Measurements from ENCODE around the gene NRL. TPM values are rescaled to one million over a fixed set of nuclear protein-coding genes. Genes with fewer than 3 reads are reported as not detected.
A peak's percentile ranks its signal among the peaks of the same experiment; 100 is the strongest.

Gene NRL
- total RNA-seq, 1 donor from 2014 or later, result 0.54 TPM

- peaks cover 7% of the 10 kb centered on the region for H3K27me3 Mint-ChIP-seq (ENCODE audit: insufficient read depth, low read depth)
- H3K27ac ChIP-seq, result no peak overlapping the region
Observed at GRCh38 chr14:24132976-24133375, 18.2 kb upstream of the NRL start.

GRCh38 chr14:24132061-24132685 is 17.4 kb upstream of the NRL start:
- Mint-ChIP-seq H3K4me3 (peak overlapping the region; percentile 27), H3K36me3 (peaks cover 4% of the 10 kb centered on the region), H3K27ac (peak overlapping the region; percentile 13), H3K9me3 (no peaks in the 10 kb centered on the region), H3K27me3 (ENCODE audit: insufficient read depth, low read depth) (peaks cover 7% of the 10 kb centered on the region), H3K4me1 (peaks cover 13% of the 10 kb centered on the region)
- Histone ChIP-seq H3K36me3 (no peaks in the 10 kb centered on the region), H3K4me2 (no peak overlapping the region), H4K20me1 (ENCODE audit: low read depth) (no peaks in the 10 kb centered on the region), H3K4me1 (peaks cover 6% of the 10 kb centered on the region), H3F3A (ENCODE audit: low read depth) (peaks cover 20% of the 10 kb centered on the region), H3K27me3 (peaks cover 9% of the 10 kb centered on the region), H3K9ac (no peak overlapping the region), H3K9me3 (ENCODE audit: low read depth) (no peaks in the 10 kb centered on the region), H3K27ac (no peak overlapping the region), H2AFZ (replicated peaks) (no peak overlapping the region), H3K79me2 (ENCODE audit: low read depth) (no peaks in the 10 kb centered on the region), H3K4me3 (no peak overlapping the region)
- TF ChIP-seq EZH2 (IDR thresholded peaks at IDR 0.05) (no peak), EZH2phosphoT487 (IDR thresholded peaks at IDR 0.05) (no peak), CTCF (IDR thresholded peaks at IDR 0.05) (no peak)
- DNase-seq (ENCODE audit: low spot score), result no peak

More at GRCh38 chr14:24132976-24133375, 18.2 kb upstream of the NRL start:
- no peak overlapping the region for H3K9ac ChIP-seq
- Mint-ChIP-seq H3K36me3 (peaks cover 7% of the 10 kb centered on the region), H3K4me3 (no peak overlapping the region), H3K27ac (no peak overlapping the region), H3K9me3 (no peaks in the 10 kb centered on the region), H3K4me1 (peaks cover 13% of the 10 kb centered on the region)
- H3K36me3 ChIP-seq, result no peaks in the 10 kb centered on the region
- peaks cover 9% of the 10 kb centered on the region for H3K27me3 ChIP-seq
- TF ChIP-seq EZH2 (IDR thresholded peaks at IDR 0.05) (no peak), CTCF (IDR thresholded peaks at IDR 0.05) (no peak), EZH2phosphoT487 (IDR thresholded peaks at IDR 0.05) (no peak)
- H3K9me3 ChIP-seq (ENCODE audit: low read depth), result no peaks in the 10 kb centered on the region
- no peak overlapping the region for H2AFZ ChIP-seq (replicated peaks)
- no peak overlapping the region for H3K4me2 ChIP-seq
- peaks cover 28% of the 10 kb centered on the region for H3F3A ChIP-seq (ENCODE audit: low read depth)
- H3K4me3 ChIP-seq, result no peak overlapping the region
- H3K79me2 ChIP-seq (ENCODE audit: low read depth), result no peaks in the 10 kb centered on the region
- peaks cover 6% of the 10 kb centered on the region for H3K4me1 ChIP-seq
- no peak for DNase-seq (ENCODE audit: low spot score)
- H4K20me1 ChIP-seq (ENCODE audit: low read depth), result no peaks in the 10 kb centered on the region

GRCh38 chr14:24131549-24131966 is 16.8 kb upstream of the NRL start:
- H3F3A ChIP-seq (ENCODE audit: low read depth), result peaks cover 13% of the 10 kb centered on the region
- no peak overlapping the region for H3K27ac ChIP-seq
- no peaks in the 10 kb centered on the region for H3K36me3 Mint-ChIP-seq
- H3K4me1 Mint-ChIP-seq, result peaks cover 7% of the 10 kb centered on the region
- DNase-seq (ENCODE audit: low spot score), result no peak
- H3K9me3 ChIP-seq (ENCODE audit: low read depth), result no peaks in the 10 kb centered on the region
- H3K27me3 Mint-ChIP-seq (ENCODE audit: insufficient read depth, low read depth), result peaks cover 4% of the 10 kb centered on the region
- H3K27ac Mint-ChIP-seq, result no peak overlapping the region
- H3K4me3 ChIP-seq, result no peak overlapping the region
- H2AFZ ChIP-seq (replicated peaks), result no peak overlapping the region
- no peaks in the 10 kb centered on the region for H4K20me1 ChIP-seq (ENCODE audit: low read depth)
- H3K4me3 Mint-ChIP-seq, result no peak overlapping the region
- no peak overlapping the region for H3K4me2 ChIP-seq
- TF ChIP-seq EZH2phosphoT487 (IDR thresholded peaks at IDR 0.05) (no peak), CTCF (IDR thresholded peaks at IDR 0.05) (no peak), EZH2 (IDR thresholded peaks at IDR 0.05) (no peak)
- H3K79me2 ChIP-seq (ENCODE audit: low read depth), result no peaks in the 10 kb centered on the region
- H3K4me1 ChIP-seq, result peaks cover 1% of the 10 kb centered on the region
- peaks cover 4% of the 10 kb centered on the region for H3K27me3 ChIP-seq
- H3K9ac ChIP-seq, result no peak overlapping the region
- H3K36me3 ChIP-seq, result no peaks in the 10 kb centered on the region
- no peaks in the 10 kb centered on the region for H3K9me3 Mint-ChIP-seq
